Measurements from ENCODE around the gene WSCD2. TPM values are rescaled to one million over a fixed set of nuclear protein-coding genes. Genes with fewer than 3 reads are reported as not detected.

WSCD2 gene
- total and polyA plus RNA-seq, 2 of the 4 experiments (the other 2 are of a cell fraction) = not detected

DNA sequence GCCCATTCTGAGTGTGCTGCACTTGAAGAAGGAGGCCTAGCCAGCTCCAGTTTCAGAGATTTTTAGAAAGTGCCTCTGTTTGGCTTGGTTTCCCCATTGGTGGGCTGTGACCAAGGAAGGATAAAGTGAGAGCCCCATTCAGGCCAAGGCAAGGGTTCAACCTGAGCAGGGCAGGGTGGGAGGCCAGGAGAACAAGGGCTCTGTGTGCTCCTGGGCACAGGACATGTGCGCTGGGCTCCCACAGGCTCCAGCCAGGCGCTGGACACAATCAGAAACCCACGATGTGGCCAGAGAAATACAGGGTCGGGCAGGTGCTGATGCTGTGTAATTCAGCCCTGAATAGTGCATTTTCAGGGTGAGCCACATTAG lies 23.1 kb downstream of the WSCD2 start:
- no peak overlapping the region for H3K18ac ChIP-seq (ENCODE audit: low read depth, low read length)
- H3K9me3 ChIP-seq (ENCODE audit: control insufficient read depth, insufficient read depth, low read length) = no peaks in the 10 kb centered on the region
- no peak overlapping the region for H3K9ac ChIP-seq (ENCODE audit: low read depth, low read length)
- H3K4ac ChIP-seq (ENCODE audit: low read depth, low read length) = no peak overlapping the region
- CTCF ChIA-PET = no interaction called here
- no peak overlapping the region for H2AK5ac ChIP-seq (ENCODE audit: low read depth, low read length)
- dilution Hi-C loops (cut with HindIII; ENCODE audit: low sequenced_read_pairs, unreplicated experiment) = no loop called here
- H3K27ac ChIP-seq (ENCODE audit: insufficient read depth, low read length) = no peak overlapping the region
- no peak overlapping the region for H2AFZ ChIP-seq (replicated peaks; ENCODE audit: low read length, poor library complexity)
- H3K79me1 ChIP-seq (ENCODE audit: low read depth in 1 of 2, low read length in 2 of 2) = no peaks in the 10 kb centered on the region
- H2AK9ac ChIP-seq (replicated peaks; ENCODE audit: low read depth, low read length, poor library complexity) = no peak overlapping the region
- in situ Hi-C loops (cut with MboI; ENCODE audit: low sequenced_read_pairs) = no loop called here
- ATAC-seq (ENCODE audit: low read depth) (no peak), DNase-seq (no peak)
- no TSS peak for BruUV-seq (replicated peaks)
- no peak overlapping the region for H3K56ac ChIP-seq (ENCODE audit: extremely low read depth, insufficient read depth, low read length)
- no peak overlapping the region for H4K5ac ChIP-seq (ENCODE audit: low read depth, low read length)
- no peak overlapping the region for H3K4me3 ChIP-seq (ENCODE audit: insufficient read depth, low read depth, low read length)
- no peak overlapping the region for H4K91ac ChIP-seq (ENCODE audit: insufficient read depth, low read depth, low read length)
- no peak overlapping the region for H2BK20ac ChIP-seq (ENCODE audit: low read depth, low read length)
- H3K27me3 ChIP-seq (ENCODE audit: control insufficient read depth, insufficient read depth, low read length) = no peaks in the 10 kb centered on the region
- no peak overlapping the region for H3K14ac ChIP-seq (replicated peaks; ENCODE audit: low read depth, low read length)
- H3K9me1 ChIP-seq (ENCODE audit: insufficient read depth, low read length) = no peaks in the 10 kb centered on the region
- intact Hi-C loops (cut with micrococcal nuclease) = no loop called here
- no peak overlapping the region for H3K4me2 ChIP-seq (ENCODE audit: low read depth, low read length)
- no peak overlapping the region for H4K8ac ChIP-seq (ENCODE audit: low read depth in 2 of 2, low read length in 2 of 2)
- H2BK120ac ChIP-seq (ENCODE audit: low read depth, low read length) = no peak overlapping the region
- H3K23ac ChIP-seq (ENCODE audit: low read depth, low read length) = no peak overlapping the region
- H4K20me1 ChIP-seq (ENCODE audit: insufficient read depth, low read length) = no peaks in the 10 kb centered on the region
- WGBS, 2 experiments (ENCODE audit: extremely low coverage in 2 of 2, insufficient read length in 1 of 2) = 45% methylated on average over 3 of the region's 4 CpGs; no CpG with 5 or more reads in 1 of the 2 experiments
- H3K36me3 ChIP-seq (ENCODE audit: control insufficient read depth, insufficient read depth, low read length) = no peaks in the 10 kb centered on the region
- POLR2A ChIA-PET (ENCODE audit: unreplicated experiment) = no interaction called here
- H2BK15ac ChIP-seq (ENCODE audit: low read depth, low read length) = no peak overlapping the region
- TF ChIP-seq BHLHE40 (IDR thresholded peaks at IDR 0.05; ENCODE audit: low read depth, low read length) = no peak
- no peak for TF ChIP-seq SMC3 (IDR thresholded peaks at IDR 0.05; ENCODE audit: low read depth, low read length)
- no peak for TF ChIP-seq RCOR1 (IDR thresholded peaks at IDR 0.05; ENCODE audit: insufficient replicate concordance, low read length)
- TF ChIP-seq POLR2A (IDR thresholded peaks at IDR 0.05; ENCODE audit: low read depth, low read length) = no peak
- no peak for TF ChIP-seq MAFK (IDR thresholded peaks at IDR 0.05; ENCODE audit: low read depth, low read length)
- no peak for TF ChIP-seq CHD1 (IDR thresholded peaks at IDR 0.05; ENCODE audit: low read depth, low read length)
- TF ChIP-seq, protein P1, sequence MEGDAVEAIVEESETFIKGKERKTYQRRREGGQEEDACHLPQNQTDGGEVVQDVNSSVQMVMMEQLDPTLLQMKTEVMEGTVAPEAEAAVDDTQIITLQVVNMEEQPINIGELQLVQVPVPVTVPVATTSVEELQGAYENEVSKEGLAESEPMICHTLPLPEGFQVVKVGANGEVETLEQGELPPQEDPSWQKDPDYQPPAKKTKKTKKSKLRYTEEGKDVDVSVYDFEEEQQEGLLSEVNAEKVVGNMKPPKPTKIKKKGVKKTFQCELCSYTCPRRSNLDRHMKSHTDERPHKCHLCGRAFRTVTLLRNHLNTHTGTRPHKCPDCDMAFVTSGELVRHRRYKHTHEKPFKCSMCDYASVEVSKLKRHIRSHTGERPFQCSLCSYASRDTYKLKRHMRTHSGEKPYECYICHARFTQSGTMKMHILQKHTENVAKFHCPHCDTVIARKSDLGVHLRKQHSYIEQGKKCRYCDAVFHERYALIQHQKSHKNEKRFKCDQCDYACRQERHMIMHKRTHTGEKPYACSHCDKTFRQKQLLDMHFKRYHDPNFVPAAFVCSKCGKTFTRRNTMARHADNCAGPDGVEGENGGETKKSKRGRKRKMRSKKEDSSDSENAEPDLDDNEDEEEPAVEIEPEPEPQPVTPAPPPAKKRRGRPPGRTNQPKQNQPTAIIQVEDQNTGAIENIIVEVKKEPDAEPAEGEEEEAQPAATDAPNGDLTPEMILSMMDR (conservative IDR thresholded peaks at IDR 0.05; ENCODE audit: low read depth, low read length) = no peak
- no peak for TF ChIP-seq RFX5 (IDR thresholded peaks at IDR 0.05; ENCODE audit: low read depth, low read length)
- TF ChIP-seq, protein P2, sequence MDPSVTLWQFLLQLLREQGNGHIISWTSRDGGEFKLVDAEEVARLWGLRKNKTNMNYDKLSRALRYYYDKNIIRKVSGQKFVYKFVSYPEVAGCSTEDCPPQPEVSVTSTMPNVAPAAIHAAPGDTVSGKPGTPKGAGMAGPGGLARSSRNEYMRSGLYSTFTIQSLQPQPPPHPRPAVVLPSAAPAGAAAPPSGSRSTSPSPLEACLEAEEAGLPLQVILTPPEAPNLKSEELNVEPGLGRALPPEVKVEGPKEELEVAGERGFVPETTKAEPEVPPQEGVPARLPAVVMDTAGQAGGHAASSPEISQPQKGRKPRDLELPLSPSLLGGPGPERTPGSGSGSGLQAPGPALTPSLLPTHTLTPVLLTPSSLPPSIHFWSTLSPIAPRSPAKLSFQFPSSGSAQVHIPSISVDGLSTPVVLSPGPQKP (IDR thresholded peaks at IDR 0.05; ENCODE audit: borderline replicate concordance, low read depth, low read length) = no peak
- no peaks in the 10 kb centered on the region for H3K4me1 ChIP-seq (ENCODE audit: control insufficient read depth, insufficient read depth, low read length)
- no peak overlapping the region for H2BK5ac ChIP-seq (ENCODE audit: low read depth, low read length, poor library complexity, severe bottlenecking)

Measured in IMR-90 (cell line).